ENCODE data around the gene STXBP5. TPM values are rescaled to one million over a fixed set of nuclear protein-coding genes. Genes with fewer than 3 reads are reported as not detected.

Gene STXBP5
- total and polyA plus RNA-seq, 9 of the 15 experiments (the other 6 are each of a cell fraction or from before 2014, with no cell fraction given), result 23.3 to 172 (median 71.5) TPM

GRCh38 chr6:147262946-147263345 is 58.7 kb downstream of the STXBP5 start:
- no peaks in the 10 kb centered on the region for H3K27me3 ChIP-seq (ENCODE audit: control insufficient read depth in 2 of 2, insufficient read depth in 2 of 2, low read length in 2 of 2)
- TF ChIP-seq MECOM (CRISPR knock-in tag; IDR thresholded peaks at IDR 0.05), result no peak
- TF ChIP-seq ZNF77 (CRISPR knock-in tag; IDR thresholded peaks at IDR 0.05), result no peak
- TF ChIP-seq RNF219 (CRISPR knock-in tag; IDR thresholded peaks at IDR 0.05), result no peak
- TF ChIP-seq, protein P1, sequence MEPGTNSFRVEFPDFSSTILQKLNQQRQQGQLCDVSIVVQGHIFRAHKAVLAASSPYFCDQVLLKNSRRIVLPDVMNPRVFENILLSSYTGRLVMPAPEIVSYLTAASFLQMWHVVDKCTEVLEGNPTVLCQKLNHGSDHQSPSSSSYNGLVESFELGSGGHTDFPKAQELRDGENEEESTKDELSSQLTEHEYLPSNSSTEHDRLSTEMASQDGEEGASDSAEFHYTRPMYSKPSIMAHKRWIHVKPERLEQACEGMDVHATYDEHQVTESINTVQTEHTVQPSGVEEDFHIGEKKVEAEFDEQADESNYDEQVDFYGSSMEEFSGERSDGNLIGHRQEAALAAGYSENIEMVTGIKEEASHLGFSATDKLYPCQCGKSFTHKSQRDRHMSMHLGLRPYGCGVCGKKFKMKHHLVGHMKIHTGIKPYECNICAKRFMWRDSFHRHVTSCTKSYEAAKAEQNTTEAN (CRISPR knock-in tag; IDR thresholded peaks at IDR 0.05), result no peak
- TF ChIP-seq, protein P2, sequence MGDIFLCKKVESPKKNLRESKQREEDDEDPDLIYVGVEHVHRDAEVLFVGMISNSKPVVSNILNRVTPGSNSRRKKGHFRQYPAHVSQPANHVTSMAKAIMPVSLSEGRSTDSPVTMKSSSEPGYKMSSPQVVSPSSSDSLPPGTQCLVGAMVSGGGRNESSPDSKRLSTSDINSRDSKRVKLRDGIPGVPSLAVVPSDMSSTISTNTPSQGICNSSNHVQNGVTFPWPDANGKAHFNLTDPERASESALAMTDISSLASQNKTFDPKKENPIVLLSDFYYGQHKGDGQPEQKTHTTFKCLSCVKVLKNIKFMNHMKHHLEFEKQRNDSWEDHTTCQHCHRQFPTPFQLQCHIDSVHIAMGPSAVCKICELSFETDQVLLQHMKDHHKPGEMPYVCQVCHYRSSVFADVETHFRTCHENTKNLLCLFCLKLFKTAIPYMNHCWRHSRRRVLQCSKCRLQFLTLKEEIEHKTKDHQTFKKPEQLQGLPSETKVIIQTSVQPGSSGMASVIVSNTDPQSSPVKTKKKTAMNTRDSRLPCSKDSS (IDR thresholded peaks at IDR 0.05; ENCODE audit: low read depth, partially characterized antibody), result no peak
- no peaks in the 10 kb centered on the region for H3K4me1 ChIP-seq (replicated peaks in 1 of 2; ENCODE audit: control insufficient read depth in 2 of 2, insufficient read depth in 2 of 2, low read length in 2 of 2)
- H2AFZ ChIP-seq (ENCODE audit: low read depth, low read length), result no peak overlapping the region
- BruUV-seq (replicated peaks), result no TSS peak
- H3K9me1 ChIP-seq (ENCODE audit: control insufficient read depth, insufficient read depth, low read length), result no peaks in the 10 kb centered on the region
- WGBS (ENCODE audit: insufficient coverage, low coverage, missing lambda C conversion rate), result 45% methylated on average over 1 of the region's 1 CpG
- no peak overlapping the region for H3K27ac ChIP-seq (ENCODE audit: extremely low read depth, low read depth, low read length)
- no peaks in the 10 kb centered on the region for H4K20me1 ChIP-seq (replicated peaks; ENCODE audit: control insufficient read depth, insufficient read depth, low read length)
- CTCF ChIA-PET (ENCODE audit: low intra/inter-chr PET ratio), result no interaction called here
- POLR2A ChIA-PET, result no interaction called here
- H3K79me2 ChIP-seq (ENCODE audit: control insufficient read depth, insufficient read depth, low read length), result peaks cover 26% of the 10 kb centered on the region
- no peak overlapping the region for H3K4me3 ChIP-seq
- H3K9ac ChIP-seq (ENCODE audit: insufficient read depth in 1 of 2, low read depth in 2 of 2, low read length in 2 of 2), result no peak overlapping the region
- intact Hi-C loops (cut with micrococcal nuclease) (no loop called here), in situ Hi-C loops (cut with MboI) (no loop called here)
- no peak for ATAC-seq
- FAIRE-seq, result no peak
- DNase-seq (ENCODE audit: extremely low read depth in 1 of 4, low spot score in 3 of 4), result no peak
- no peak overlapping the region for H3K4me2 ChIP-seq (ENCODE audit: insufficient read depth, low read length)
- no peaks in the 10 kb centered on the region for H3K9me3 ChIP-seq (replicated peaks; ENCODE audit: control insufficient read depth, insufficient read depth, low read depth, low read length)
- H3K36me3 ChIP-seq (ENCODE audit: control insufficient read depth, insufficient read depth, low read length), result peaks cover 85% of the 10 kb centered on the region

All from K562 (cell line).